Gastroesophageal sphincter (tissue), 4 donors: ENCODE results near the gene SSBP2. TPM values are rescaled to one million over a fixed set of nuclear protein-coding genes. Genes with fewer than 3 reads are reported as not detected.

Experiments
- ATAC-seq: fragments of 150-250 bp; one replicate; pipeline ENCODE4 v1.9.1; 2016; ENCODE audit warnings: mild to moderate bottlenecking, moderate library complexity
- H3K27ac ChIP-seq, 4 donors: fragments of 200-600 bp; sonication (generic) in 3 of 4; 1 replicate in 3 of 4; 2 replicates in 1 of 4; pipeline ENCODE4 v1.5.1; 2016 to 2019
- H3K27me3 ChIP-seq: fragments of 200-600 bp; sonication (generic); one replicate; pipeline ENCODE4 v1.5.1; 2019
- H3K36me3 ChIP-seq, 2 donors: fragments of 200-600 bp; sonication (generic); one replicate each; pipeline ENCODE4 v1.5.1; 2019; ENCODE audit warnings: control low read depth in 1 of 2
- H3K4me1 ChIP-seq, 3 donors: fragments of 200-600 bp; sonication (generic); 1 replicate in 2 of 3; 2 replicates in 1 of 3; pipeline ENCODE4 v1.5.1; 2016 to 2019; ENCODE audit warnings: control low read depth in 2 of 3
- H3K4me3 ChIP-seq, 2 donors: fragments of 200-600 bp; sonication (generic); one replicate each; pipeline ENCODE4 v1.5.1; 2019; ENCODE audit warnings: mild to moderate bottlenecking in 1 of 2, moderate library complexity in 1 of 2
- H3K9me3 ChIP-seq, 3 donors: fragments of 200-600 bp; sonication (generic); one replicate each; pipeline ENCODE4 v1.5.1; 2017 to 2019; ENCODE audit warnings: control low read depth in 2 of 3
- EP300 ChIP-seq: sonication (generic); formaldehyde crosslinking; IDR thresholded peaks from one replicate; pipeline ENCODE4 v1.6.1; 2017; ENCODE audit warnings: antibody characterized with exemption, mild to moderate bottlenecking
- POLR2A ChIP-seq, 2 donors: fragments of 450-650 bp; IDR thresholded peaks; one replicate each; pipeline ENCODE4 v1.6.1; 2017; ENCODE audit warnings: antibody characterized with exemption in 2 of 2, mild to moderate bottlenecking in 2 of 2, moderate library complexity in 1 of 2
- POLR2AphosphoS5 ChIP-seq: sonication (generic); formaldehyde crosslinking; IDR thresholded peaks from one replicate; pipeline ENCODE4 v1.6.1; 2017; ENCODE audit warnings: antibody characterized with exemption
- WGBS, 2 donors: methylation state at CpG; one replicate each; pipeline ENCODE4 v1.1.5; 2018; ENCODE audit warnings: low coverage in 1 of 2; 5-methylcytosine and 5-hydroxymethylcytosine counted together
- total RNA-seq, 4 donors: library from RNA; depleted of rRNA; stranded (reverse); fragments of >200 nt; gene quantifications; one replicate each; pipeline ENCODE4 v1.1.0, GENCODE V29; 2016
- TF ChIP-seq, protein P1 (sequence below), 4 experiments: fragments of 200-600 bp in 2 of 4; fragments of 450-650 bp in 2 of 4; sonication (generic) in 1 of 4; IDR thresholded peaks; one replicate each; pipeline ENCODE4 v1.5.1; 2017 to 2019; ENCODE audit warnings: antibody characterized with exemption in 4 of 4, mild to moderate bottlenecking in 2 of 4, moderate library complexity in 2 of 4

SSBP2 gene
- total RNA-seq, 4 donors from 2014 or later = 61.3 to 138 (median 79.5) TPM

DNA sequence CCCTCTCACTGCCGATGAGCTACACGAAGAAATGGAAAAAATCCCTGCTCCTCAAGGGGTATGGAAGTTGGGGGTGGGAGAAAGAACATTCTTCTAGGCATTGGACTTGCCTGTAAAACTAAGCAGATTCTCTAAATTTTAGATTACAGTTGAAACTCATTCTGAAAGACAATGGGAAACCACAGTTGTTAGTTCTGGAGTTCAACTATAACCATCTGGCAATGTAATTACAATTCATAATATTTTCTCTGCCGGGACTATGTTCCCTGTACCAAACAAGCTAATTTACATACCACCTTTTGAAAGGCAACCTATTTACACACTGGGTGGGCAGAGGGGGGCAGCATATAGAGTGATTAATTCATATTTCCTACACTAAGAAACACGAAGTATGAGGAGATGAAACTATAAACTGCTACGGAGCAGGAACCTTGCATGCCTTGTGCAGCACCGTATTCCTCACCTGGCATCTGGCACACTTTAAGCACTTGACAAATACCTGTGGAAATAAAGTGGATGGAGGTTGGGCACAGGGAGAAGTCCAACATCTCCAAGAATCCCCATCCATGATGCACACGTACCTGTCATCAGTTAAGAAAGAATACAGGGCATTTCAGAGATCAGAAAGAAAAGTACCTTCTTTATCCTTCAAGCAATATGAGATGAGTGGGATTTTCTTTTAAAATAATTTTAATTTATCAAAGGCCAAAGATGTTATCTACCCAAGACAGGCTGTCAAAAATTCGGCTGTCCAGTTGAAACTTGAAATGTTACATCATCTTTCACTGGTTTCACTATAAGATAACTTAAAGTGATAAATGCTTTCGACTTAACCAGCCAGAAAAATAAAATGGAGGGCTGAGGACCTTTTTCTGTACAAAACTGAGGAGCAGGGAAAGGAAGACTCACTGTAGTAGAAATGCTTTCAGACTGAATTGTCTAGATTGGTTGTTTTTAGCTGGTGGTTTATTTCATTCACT, 54.2 kb downstream of the SSBP2 start:
- Histone ChIP-seq H3K4me1 (peaks cover 0 to 7% (median 0%) of the 10 kb centered on the region in 3 donors), H3K27me3 (no peaks in the 10 kb centered on the region), H3K27ac (no peak overlapping the region), H3K36me3 (peaks cover 0 to 4% of the 10 kb centered on the region in 2 donors), H3K4me3 (no peak overlapping the region), H3K9me3 (peaks cover 0 to 15% (median 0%) of the 10 kb centered on the region in 3 donors)
- ATAC-seq = no peak
- TF ChIP-seq EP300 (no peak), POLR2AphosphoS5 (no peak), POLR2A (IDR thresholded peaks at IDR 0.05) (no peak)
- TF ChIP-seq, protein P1, sequence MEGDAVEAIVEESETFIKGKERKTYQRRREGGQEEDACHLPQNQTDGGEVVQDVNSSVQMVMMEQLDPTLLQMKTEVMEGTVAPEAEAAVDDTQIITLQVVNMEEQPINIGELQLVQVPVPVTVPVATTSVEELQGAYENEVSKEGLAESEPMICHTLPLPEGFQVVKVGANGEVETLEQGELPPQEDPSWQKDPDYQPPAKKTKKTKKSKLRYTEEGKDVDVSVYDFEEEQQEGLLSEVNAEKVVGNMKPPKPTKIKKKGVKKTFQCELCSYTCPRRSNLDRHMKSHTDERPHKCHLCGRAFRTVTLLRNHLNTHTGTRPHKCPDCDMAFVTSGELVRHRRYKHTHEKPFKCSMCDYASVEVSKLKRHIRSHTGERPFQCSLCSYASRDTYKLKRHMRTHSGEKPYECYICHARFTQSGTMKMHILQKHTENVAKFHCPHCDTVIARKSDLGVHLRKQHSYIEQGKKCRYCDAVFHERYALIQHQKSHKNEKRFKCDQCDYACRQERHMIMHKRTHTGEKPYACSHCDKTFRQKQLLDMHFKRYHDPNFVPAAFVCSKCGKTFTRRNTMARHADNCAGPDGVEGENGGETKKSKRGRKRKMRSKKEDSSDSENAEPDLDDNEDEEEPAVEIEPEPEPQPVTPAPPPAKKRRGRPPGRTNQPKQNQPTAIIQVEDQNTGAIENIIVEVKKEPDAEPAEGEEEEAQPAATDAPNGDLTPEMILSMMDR (IDR thresholded peaks at IDR 0.05) = no peak
- 76 to 86% methylated on average over 4 to 9 of the region's 9 CpGs for WGBS, 2 donors

DNA sequence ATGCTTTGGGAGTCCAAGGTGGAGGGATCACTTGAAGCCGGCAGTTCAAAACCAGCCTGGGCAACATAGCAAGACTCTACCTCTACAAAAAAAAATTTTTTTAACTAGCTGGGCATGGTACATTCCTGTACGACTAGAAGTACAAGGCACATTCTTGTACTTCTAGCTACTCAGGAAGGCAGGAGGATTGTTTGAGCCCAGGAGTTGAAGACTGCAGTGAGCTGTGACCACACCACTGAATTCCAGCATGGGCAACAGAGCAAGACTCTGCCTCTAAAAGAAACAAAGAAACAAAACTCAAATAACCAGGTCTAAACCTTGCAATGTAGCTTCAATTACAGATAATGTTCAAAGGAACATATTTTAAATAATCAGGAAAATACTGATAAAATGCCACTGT, 56.2 kb downstream of the SSBP2 start:
- WGBS, 2 donors = 60 to 70% methylated on average over 1 to 2 of the region's 2 CpGs
- peaks cover 0 to 7% (median 0%) of the 10 kb centered on the region in 3 donors for H3K4me1 ChIP-seq
- no peak for ATAC-seq
- peaks cover 0 to 4% (median 0%) of the 10 kb centered on the region in 3 donors for H3K9me3 ChIP-seq
- H3K27me3 ChIP-seq = no peaks in the 10 kb centered on the region
- H3K36me3 ChIP-seq = peaks cover 0 to 4% of the 10 kb centered on the region in 2 donors
- no peak overlapping the region for H3K4me3 ChIP-seq
- no peak overlapping the region for H3K27ac ChIP-seq
- TF ChIP-seq EP300 (no peak), POLR2A (IDR thresholded peaks at IDR 0.05) (no peak), POLR2AphosphoS5 (no peak)

DNA sequence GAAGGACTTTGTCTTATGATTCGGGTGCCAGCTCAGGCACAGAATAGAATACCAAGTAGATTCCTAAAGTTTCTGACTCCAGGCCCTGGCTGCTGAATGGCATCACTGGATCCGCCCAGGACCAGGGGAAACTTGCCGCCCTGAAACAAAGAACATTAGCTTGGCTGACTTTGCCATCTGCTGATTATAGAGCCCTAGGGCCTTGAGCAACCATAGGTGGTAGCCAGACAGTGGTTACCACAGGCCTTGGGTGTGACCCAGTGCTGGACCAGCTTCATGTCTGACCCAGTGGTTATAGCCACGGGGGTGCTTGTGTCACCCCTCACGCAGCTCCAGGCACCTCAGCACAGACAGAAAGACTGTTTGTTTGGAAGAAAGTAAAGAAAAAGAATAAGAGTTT, 62.7 kb downstream of the SSBP2 start:
- 96% methylated on average over 4 of the region's 5 CpGs; no CpG with 5 or more reads in 1 of the 2 donors for WGBS, 2 donors
- H3K9me3 ChIP-seq = peaks cover 0 to 11% (median 0%) of the 10 kb centered on the region in 3 donors
- peaks cover 0 to 8% (median 0%) of the 10 kb centered on the region in 3 donors for H3K4me1 ChIP-seq
- ATAC-seq = no peak
- H3K27ac ChIP-seq = no peak overlapping the region
- peaks cover 0 to 4% of the 10 kb centered on the region in 2 donors for H3K36me3 ChIP-seq
- H3K4me3 ChIP-seq = no peak overlapping the region
- no peaks in the 10 kb centered on the region for H3K27me3 ChIP-seq
- TF ChIP-seq, protein P1 (IDR thresholded peaks at IDR 0.05) = no peak
- TF ChIP-seq POLR2AphosphoS5 = no peak
- TF ChIP-seq POLR2A (IDR thresholded peaks at IDR 0.05) = no peak
- TF ChIP-seq EP300 = no peak

DNA sequence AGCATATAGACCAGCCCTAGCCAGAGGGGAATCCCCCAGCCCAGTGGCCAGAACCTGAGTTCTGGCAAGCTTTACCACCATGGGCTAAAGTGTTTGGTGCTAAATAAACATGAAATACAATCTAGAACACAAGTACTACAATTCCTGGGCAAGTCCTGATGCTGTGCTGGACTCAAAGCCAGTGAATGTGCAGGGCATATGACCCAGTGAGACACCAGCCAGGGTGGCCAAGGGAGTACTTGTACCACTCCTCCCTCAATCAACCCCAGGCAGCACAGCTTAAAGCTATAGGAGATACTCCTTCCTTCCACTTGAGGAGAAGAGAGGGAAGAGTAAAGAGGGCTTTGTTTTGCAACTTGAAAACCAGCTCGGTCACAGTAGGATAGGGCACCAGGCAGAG, 63.6 kb downstream of the SSBP2 start:
- Histone ChIP-seq H3K9me3 (peaks cover 0 to 9% (median 0%) of the 10 kb centered on the region in 3 donors), H3K4me3 (no peak overlapping the region), H3K27me3 (no peaks in the 10 kb centered on the region), H3K4me1 (peaks cover 0 to 8% (median 0%) of the 10 kb centered on the region in 3 donors), H3K36me3 (no peaks in the 10 kb centered on the region), H3K27ac (no peak overlapping the region)
- TF ChIP-seq POLR2A (IDR thresholded peaks at IDR 0.05) (no peak), POLR2AphosphoS5 (no peak), EP300 (no peak)
- TF ChIP-seq, protein P1 (IDR thresholded peaks at IDR 0.05) = no peak
- 83 to 100% methylated on average over 1 of the region's 1 CpG for WGBS, 2 donors
- ATAC-seq = no peak

DNA sequence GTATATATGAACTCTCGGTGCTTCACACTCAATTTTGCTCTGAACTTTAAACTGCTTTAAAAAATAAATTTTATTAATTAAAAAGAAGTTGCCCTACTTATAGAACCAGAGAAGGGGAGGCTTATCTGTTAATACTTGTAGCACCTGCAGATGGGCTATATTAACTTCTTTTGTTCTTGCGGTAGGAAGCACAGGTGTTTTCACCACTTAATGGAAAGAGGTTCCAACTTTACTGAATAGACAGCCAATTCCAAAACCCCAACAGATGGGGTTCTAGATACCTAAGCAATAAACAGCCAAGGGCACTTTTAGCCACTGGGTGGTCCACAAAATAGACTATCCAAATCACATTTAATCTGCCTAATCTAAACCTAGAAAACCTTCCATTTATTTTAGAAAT, 65.4 kb downstream of the SSBP2 start:
- Histone ChIP-seq H3K4me1 (peaks cover 0 to 8% (median 0%) of the 10 kb centered on the region in 3 donors), H3K4me3 (no peak overlapping the region), H3K9me3 (peaks cover 0 to 7% (median 0%) of the 10 kb centered on the region in 3 donors), H3K27me3 (no peaks in the 10 kb centered on the region), H3K27ac (no peak overlapping the region), H3K36me3 (no peaks in the 10 kb centered on the region)
- 93 to 98% methylated on average over 1 to 2 of the region's 2 CpGs for WGBS, 2 donors
- ATAC-seq = no peak
- TF ChIP-seq EP300 (no peak), POLR2A (IDR thresholded peaks at IDR 0.05) (no peak), POLR2AphosphoS5 (no peak)
- TF ChIP-seq, protein P1 (IDR thresholded peaks at IDR 0.05) = no peak
